ENCODE results near the gene CEP68. TPM values are rescaled to one million over a fixed set of nuclear protein-coding genes. Genes with fewer than 3 reads are reported as not detected.
"Not testable (repeated sequence)": the region's sequence is repeated elsewhere in the genome, so short reads cannot be mapped to it uniquely, and the experiment has no call there.

Gene CEP68
- 1 to 10 TPM; 4.1 to 4.2 TPM for total RNA-seq

GRCh38 chr2:65056215-65057053, at the start of gene CEP68:
Gene CEP68 (plus strand): TSS chr2:65056416. CDS start chr2:65069445, 13,029 bp downstream.
- Mint-ChIP-seq H3K36me3 (no peaks in the 10 kb centered on the region), H3K27ac (peak within 1 kb of the TSS; percentile 79 to 91), H3K9me3 (no peaks in the 10 kb centered on the region)
- DNase-seq (ENCODE audit: low spot score in 2 of 2) (peak; percentile 96), ATAC-seq (peak; percentile 92 to 95)

- ATAC-seq, result no peak
- peaks cover 9 to 22% of the 10 kb centered on the region in 2 donors for H3K36me3 Mint-ChIP-seq
- no peaks in the 10 kb centered on the region for H3K9me3 Mint-ChIP-seq
Observed at GRCh38 chr2:65013776-65014175, 42.4 kb upstream of the CEP68 start.

GRCh38 chr2:65015731-65016130, 40.5 kb upstream of the CEP68 start:
- Mint-ChIP-seq H3K27ac (no peak overlapping the region), H3K36me3 (peaks cover 14 to 29% of the 10 kb centered on the region in 2 donors), H3K9me3 (no peaks in the 10 kb centered on the region)
- DNase-seq (ENCODE audit: low spot score in 2 of 2), result no peak
- ATAC-seq, result no peak

More at GRCh38 chr2:65013776-65014175, 42.4 kb upstream of the CEP68 start:
- DNase-seq (ENCODE audit: low spot score in 2 of 2), result no peak
- H3K27ac Mint-ChIP-seq, result no peak overlapping the region

DNA sequence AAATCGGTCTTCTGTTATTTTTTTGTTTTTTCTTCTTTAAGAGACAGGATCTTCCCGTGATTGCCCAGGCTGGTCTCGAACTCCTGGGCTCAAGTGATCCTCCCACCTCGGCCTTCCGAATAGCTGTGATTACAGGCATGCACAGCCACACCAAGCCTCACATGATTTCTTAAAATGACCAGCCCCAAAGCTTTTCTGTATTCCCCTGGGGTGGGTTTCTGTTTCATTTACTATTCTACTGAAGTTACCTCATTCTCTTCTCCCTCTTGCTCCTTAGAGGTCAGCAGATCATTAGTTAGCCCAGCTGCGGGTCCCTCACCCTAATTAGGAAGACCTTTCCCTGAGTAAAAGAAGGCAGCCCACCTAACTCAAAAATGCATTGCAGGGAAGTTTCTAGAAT, 39.4 kb upstream of the CEP68 start:
- DNase-seq (ENCODE audit: low spot score in 2 of 2) (no peak), ATAC-seq (no peak)
- Mint-ChIP-seq H3K9me3 (no peaks in the 10 kb centered on the region), H3K36me3 (peaks cover 14 to 29% of the 10 kb centered on the region in 2 donors), H3K27ac (peak overlapping the region in 1 of 2 donors; percentile 70)

DNA sequence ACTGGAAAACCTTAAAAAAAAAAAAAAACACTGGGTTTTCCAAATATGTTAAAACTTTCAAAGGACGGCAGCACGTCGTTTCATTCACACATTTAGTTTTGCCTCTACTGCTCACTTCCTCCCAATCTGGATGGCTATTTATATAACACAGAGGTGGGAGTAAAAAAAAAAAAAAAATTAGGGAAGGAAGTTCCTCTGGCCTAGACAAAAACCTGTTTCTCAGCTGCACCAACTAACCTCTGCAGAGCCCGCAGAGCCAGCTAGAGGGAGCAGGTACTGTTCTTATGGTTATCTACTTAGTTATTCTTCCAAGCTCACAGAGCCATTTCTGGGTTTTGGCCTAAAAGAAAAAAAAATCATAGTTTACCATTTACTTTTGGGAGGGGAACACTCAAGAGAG, 38.9 kb upstream of the CEP68 start:
- no peak overlapping the region for H3K27ac Mint-ChIP-seq
- DNase-seq (ENCODE audit: low spot score in 2 of 2) (no peak), ATAC-seq (no peak)
- H3K9me3 Mint-ChIP-seq, result no peaks in the 10 kb centered on the region
- peaks cover 14 to 29% of the 10 kb centered on the region in 2 donors for H3K36me3 Mint-ChIP-seq

- no peaks in the 10 kb centered on the region for H3K9me3 Mint-ChIP-seq
- peak overlapping the region; percentile 25 to 31 for H3K27ac Mint-ChIP-seq
Observed at GRCh38 chr2:65018141-65018582, 38.1 kb upstream of the CEP68 start.

GRCh38 chr2:65019010-65019409, 37.2 kb upstream of the CEP68 start:
- no peak for ATAC-seq
- DNase-seq (ENCODE audit: low spot score in 2 of 2), result no peak
- H3K36me3 Mint-ChIP-seq, result peaks cover 14 to 29% of the 10 kb centered on the region in 2 donors

More at GRCh38 chr2:65018141-65018582, 38.1 kb upstream of the CEP68 start:
- ATAC-seq, result no peak
- no peak for DNase-seq (ENCODE audit: low spot score in 2 of 2)
- peaks cover 14 to 29% of the 10 kb centered on the region in 2 donors for H3K36me3 Mint-ChIP-seq

DNA sequence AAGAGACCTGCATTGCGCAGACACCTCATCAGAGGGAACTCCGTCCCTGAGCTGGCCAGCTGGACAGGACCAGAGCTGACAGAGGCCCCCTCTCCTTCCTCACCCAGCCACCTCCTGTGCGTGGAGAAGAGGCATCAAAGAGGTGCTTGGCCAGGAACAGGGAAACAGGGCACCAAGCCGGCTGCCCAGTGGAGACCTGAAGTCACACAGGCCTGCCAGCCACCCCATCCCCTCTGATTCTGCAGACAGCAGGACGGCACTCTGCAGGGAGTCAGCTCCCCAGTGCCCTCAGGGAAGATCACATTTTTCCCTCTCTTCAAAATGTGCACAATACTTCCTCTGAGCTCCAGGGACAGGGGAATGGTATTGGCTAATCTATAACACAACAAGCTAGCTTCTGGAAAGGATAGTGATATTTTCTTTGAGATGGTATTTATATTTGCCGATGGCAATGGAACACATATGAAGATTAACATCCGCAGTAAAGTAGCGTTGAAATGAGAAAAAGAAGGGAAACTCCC, 36.5 kb upstream of the CEP68 start:
- DNase-seq (ENCODE audit: low spot score in 2 of 2), result no peak
- ATAC-seq, result no peak
- H3K36me3 Mint-ChIP-seq, result peaks cover 14 to 29% of the 10 kb centered on the region in 2 donors
- no peaks in the 10 kb centered on the region for H3K9me3 Mint-ChIP-seq
- no peak overlapping the region for H3K27ac Mint-ChIP-seq

More at GRCh38 chr2:65019010-65019409, 37.2 kb upstream of the CEP68 start:
- no peaks in the 10 kb centered on the region for H3K9me3 Mint-ChIP-seq
- H3K27ac Mint-ChIP-seq, result peak overlapping the region in 1 of 2 donors; percentile 25

- peaks cover 14 to 29% of the 10 kb centered on the region in 2 donors for H3K36me3 Mint-ChIP-seq
Observed at GRCh38 chr2:65020251-65020650, 36.0 kb upstream of the CEP68 start.

GRCh38 chr2:65020943-65021528, 35.2 kb upstream of the CEP68 start:
- DNase-seq (ENCODE audit: low spot score in 2 of 2) (no peak), ATAC-seq (no peak)
- peaks cover 14 to 29% of the 10 kb centered on the region in 2 donors for H3K36me3 Mint-ChIP-seq
- H3K9me3 Mint-ChIP-seq, result no peaks in the 10 kb centered on the region
- no peak overlapping the region for H3K27ac Mint-ChIP-seq

More at GRCh38 chr2:65020251-65020650, 36.0 kb upstream of the CEP68 start:
- not testable (repeated sequence) for DNase-seq (ENCODE audit: low spot score in 2 of 2); H3K27ac Mint-ChIP-seq; ATAC-seq; H3K9me3 Mint-ChIP-seq

GRCh38 chr2:65021709-65022108, 34.5 kb upstream of the CEP68 start:
- ATAC-seq (no peak), DNase-seq (ENCODE audit: low spot score in 2 of 2) (no peak)
- Mint-ChIP-seq H3K36me3 (peaks cover 14 to 27% of the 10 kb centered on the region in 2 donors), H3K27ac (peak overlapping the region in 1 of 2 donors; percentile 24), H3K9me3 (no peaks in the 10 kb centered on the region)

DNA sequence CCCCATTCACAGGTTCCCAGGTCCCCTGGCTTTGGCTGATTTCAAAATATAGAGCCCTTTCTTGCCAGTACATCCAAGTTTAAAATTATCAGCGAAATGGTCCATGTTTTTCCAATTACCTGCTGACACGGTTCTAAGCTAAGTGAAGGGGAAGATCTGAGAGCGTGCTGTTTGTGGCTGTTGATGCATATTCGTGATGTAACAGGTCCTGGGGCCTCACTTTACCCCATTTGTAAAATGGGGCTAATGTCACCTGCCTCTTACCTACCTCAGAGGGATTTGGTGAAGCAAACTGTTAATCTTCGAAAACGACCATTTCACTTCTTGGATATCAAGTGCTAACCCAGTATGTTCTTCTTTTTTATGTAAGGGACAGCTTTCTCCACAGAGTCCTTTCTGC, 34.0 kb upstream of the CEP68 start:
- no peak overlapping the region for H3K27ac Mint-ChIP-seq
- H3K9me3 Mint-ChIP-seq, result no peaks in the 10 kb centered on the region
- H3K36me3 Mint-ChIP-seq, result peaks cover 14 to 22% of the 10 kb centered on the region in 2 donors
- no peak for DNase-seq (ENCODE audit: low spot score in 2 of 2)
- ATAC-seq, result no peak

DNA sequence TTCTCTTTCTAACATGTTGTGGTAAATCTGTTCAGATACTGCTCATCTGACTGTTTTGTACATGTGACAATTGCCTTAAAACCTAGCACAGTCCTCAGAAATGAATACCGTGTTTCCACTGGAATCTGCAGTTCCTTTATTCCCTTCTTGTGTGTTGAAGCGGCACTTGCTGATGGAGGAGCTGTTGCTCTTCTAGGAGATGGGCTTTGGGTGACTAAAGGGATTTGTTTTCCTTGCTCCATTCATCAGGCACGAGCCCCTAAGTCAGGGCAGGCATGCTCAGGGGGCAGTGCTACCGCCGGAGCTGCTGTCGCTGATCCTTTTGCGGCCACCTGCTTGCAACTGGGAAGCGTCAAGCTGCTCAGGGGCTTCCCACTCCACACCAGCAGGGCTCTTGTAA, 32.5 kb upstream of the CEP68 start:
- no peaks in the 10 kb centered on the region for H3K9me3 Mint-ChIP-seq
- ATAC-seq (no peak), DNase-seq (ENCODE audit: low spot score in 2 of 2) (no peak)
- no peak overlapping the region for H3K27ac Mint-ChIP-seq
- peaks cover 5 to 7% of the 10 kb centered on the region in 2 donors for H3K36me3 Mint-ChIP-seq

DNA sequence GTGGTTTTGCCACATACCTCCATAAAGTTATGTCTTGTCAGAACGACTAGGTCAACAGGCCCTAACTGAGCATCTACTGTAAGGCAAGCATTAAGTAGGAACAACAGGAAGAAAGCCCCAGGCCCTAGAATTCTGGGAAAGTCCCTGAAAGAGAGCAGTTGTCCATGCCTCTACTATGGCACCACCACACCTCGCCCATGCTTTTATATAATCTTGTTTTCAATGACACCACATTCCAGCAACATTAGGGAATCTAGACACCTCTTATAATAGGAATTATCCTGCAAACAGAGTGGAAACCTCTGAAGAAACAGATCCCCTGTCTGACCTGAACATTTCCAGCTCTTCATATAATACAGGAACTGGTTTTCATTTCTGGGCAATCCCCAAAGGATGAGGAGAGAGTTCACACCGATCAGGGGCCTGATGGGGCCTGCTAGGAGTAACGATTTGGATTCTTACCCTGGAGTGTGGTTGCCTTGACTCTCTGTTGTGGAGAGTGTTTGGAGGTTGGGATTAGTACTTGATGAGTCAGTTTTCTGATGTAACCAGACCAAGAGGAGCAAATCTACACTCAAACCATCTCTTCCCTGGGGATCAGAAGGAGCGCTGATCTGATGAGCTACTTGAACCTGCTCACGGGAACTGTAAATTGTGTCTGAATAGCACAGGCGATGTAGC, 31.9 kb upstream of the CEP68 start:
- H3K36me3 Mint-ChIP-seq, result peaks cover 1 to 2% of the 10 kb centered on the region in 2 donors
- ATAC-seq (no peak), DNase-seq (ENCODE audit: low spot score in 2 of 2) (no peak)
- no peak overlapping the region for H3K27ac Mint-ChIP-seq
- no peaks in the 10 kb centered on the region for H3K9me3 Mint-ChIP-seq

DNA sequence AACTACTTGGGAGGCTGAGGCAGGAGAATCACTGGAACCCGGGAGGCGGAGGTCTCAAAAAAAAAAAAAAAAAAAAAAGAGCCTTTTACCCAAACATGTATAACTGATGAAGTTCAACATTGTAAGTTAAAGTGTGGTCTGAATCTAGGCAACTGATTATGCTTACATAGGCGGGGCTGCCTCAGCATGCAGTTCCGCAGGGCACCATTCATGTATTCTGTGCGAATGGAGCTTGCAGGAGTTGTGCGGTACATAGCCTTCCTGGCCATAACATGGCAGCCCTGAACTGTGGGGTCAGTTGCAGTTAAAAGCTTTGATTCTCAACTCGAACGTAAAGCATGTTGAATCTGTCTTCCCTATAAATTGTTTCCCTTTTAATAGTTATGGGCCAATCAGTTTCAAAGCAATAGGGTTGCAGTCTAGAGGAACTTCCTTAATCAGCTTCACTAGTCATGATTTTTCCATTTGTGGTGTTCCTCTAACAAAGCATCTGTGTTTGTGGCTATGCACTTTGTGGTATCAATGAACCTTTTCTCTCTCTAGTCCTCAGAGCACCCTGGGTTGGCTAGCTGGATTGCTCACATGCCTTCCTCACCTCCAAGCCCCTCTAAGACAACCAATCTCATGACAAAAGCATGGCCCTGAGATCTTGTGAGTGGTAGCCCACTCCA, 30.6 kb upstream of the CEP68 start:
- DNase-seq (ENCODE audit: low spot score in 2 of 2), result no peak
- ATAC-seq, result peak; percentile 24 to 28
- peak overlapping the region; percentile 3 to 56 for H3K27ac Mint-ChIP-seq
- no peaks in the 10 kb centered on the region for H3K36me3 Mint-ChIP-seq
- H3K9me3 Mint-ChIP-seq, result no peaks in the 10 kb centered on the region

DNA sequence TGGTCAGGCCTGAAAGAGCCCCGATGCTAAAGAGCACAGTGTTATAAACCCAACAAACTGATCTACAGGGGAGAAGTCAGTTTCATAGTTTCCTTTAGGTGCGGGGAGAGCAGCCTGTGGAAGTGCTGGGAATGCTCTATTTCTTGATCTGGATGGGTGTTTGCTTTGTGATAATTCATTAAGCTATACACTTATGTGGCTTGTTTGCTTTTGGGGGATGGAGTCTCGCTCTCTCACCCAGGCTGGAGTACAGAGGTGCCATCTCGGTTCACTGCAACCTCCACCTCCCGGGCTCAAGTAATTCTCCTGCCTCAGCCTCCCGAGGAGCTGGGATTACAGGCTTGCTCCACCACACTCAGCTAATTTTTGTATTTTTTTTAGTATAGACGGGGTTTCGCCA, 30.1 kb upstream of the CEP68 start:
- H3K27ac Mint-ChIP-seq, result peak overlapping the region; percentile 3 to 56
- ATAC-seq (no peak), DNase-seq (ENCODE audit: low spot score in 2 of 2) (no peak)
- H3K9me3 Mint-ChIP-seq, result no peaks in the 10 kb centered on the region
- no peaks in the 10 kb centered on the region for H3K36me3 Mint-ChIP-seq

Data from activated naive CD4-positive, alpha-beta T cell treated with anti-CD3 and anti-CD28 coated beads, Interleukin-2, amount 50 U/mL, for 72 hours (primary cell).